ENCODE data around the gene DICER1.

The DICER1 gene

DNA sequence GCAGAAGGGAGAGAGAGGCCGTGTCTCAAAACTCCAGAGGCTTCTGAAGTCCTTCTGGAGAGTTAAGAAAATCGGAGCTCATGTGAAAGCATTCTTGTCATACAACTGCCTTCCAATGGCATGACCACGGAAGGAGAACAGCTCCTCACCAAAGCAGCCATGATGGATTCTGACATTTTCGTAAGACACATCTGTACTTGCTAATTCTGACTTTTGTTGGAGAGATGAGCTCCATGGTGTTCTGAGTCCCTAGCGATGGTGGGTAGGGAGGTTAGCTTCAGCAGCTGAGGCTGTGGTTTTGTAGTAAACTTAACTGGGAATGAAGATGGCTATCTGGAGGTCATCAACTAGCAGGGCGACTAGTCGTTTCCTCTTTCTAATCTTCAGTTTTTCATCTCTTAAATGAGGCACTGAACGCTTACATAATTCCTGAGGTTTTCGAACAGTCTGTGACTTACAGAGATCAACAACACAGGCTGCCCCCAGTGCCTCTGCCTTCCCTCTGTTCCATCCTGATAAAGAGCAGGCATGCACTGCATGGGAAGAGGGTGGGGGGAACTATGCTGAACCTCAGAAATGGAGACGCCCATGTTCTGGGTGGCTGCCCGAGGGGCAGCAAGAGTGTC, 28.6 kb upstream of the DICER1 start:
- in situ Hi-C loops (cut with MboI; ENCODE audit: low pct_unique_long_range_greater_than_20kb, low sequenced_read_pairs, unreplicated experiment): no loop called here
- DNase-seq (ENCODE audit: low spot score): no peak
- TF ChIP-seq, protein P1, sequence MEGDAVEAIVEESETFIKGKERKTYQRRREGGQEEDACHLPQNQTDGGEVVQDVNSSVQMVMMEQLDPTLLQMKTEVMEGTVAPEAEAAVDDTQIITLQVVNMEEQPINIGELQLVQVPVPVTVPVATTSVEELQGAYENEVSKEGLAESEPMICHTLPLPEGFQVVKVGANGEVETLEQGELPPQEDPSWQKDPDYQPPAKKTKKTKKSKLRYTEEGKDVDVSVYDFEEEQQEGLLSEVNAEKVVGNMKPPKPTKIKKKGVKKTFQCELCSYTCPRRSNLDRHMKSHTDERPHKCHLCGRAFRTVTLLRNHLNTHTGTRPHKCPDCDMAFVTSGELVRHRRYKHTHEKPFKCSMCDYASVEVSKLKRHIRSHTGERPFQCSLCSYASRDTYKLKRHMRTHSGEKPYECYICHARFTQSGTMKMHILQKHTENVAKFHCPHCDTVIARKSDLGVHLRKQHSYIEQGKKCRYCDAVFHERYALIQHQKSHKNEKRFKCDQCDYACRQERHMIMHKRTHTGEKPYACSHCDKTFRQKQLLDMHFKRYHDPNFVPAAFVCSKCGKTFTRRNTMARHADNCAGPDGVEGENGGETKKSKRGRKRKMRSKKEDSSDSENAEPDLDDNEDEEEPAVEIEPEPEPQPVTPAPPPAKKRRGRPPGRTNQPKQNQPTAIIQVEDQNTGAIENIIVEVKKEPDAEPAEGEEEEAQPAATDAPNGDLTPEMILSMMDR (IDR thresholded peaks at IDR 0.05; ENCODE audit: extremely low read depth, insufficient read depth, missing control alignments): no peak

DNA sequence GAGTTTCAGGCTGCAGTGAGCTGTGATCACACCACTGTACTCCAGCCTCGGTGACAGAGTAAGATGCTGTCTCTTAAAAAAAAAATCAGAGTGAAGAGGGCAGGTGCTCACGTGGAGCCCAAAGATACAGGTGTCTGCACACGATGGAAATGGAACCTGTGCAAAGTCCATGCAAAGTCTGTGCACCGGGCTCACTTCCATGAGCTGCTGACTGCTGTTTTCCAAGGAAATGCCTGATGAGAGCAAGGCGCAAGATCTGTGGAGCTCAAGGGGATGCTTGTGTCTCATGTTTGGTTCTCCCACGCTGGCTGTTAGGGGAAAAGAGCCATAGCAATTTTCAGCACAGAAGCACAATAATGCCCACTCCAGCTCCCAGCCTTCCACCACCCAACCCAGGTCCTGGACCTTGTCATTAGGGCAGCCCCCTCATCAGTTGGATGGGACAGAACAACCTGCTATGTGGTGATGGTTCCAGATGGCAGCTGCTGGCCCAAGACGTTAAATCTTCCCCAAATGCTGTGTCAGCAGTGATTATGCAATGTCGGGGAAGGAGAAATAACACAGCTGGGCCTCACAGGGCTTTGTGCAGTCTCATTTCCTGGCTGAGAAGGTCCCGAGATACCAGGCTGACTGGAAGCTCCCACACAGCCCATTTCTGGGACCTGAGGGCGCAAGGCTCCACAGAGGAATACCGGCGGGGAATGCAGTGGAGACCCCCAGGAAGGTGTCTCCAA, 27.9 kb upstream of the DICER1 start:
- in situ Hi-C loops (cut with MboI; ENCODE audit: low pct_unique_long_range_greater_than_20kb, low sequenced_read_pairs, unreplicated experiment): no loop called here
- TF ChIP-seq, protein P1 (IDR thresholded peaks at IDR 0.05; ENCODE audit: extremely low read depth, insufficient read depth, missing control alignments): no peak
- no peak for DNase-seq (ENCODE audit: low spot score)

DNA sequence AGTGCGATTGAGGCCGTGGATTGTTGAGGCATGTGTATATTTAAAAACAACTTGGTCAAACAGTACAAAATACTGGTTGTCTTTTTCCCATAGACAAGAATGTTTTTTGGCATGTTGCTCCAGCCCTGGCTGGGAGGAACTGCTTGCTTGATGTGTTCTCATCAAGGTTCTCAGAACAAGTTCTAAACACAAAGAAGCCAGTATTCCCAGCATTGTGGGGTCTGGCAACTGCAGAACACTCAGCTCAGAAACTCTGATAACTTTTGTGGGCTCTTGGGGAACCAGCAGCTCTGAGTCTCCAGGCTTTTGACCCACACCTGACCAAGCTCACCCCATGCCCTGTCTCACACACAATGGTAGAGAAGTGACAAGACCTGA, 27.1 kb upstream of the DICER1 start:
- TF ChIP-seq, protein P1 (IDR thresholded peaks at IDR 0.05; ENCODE audit: extremely low read depth, insufficient read depth, missing control alignments): no peak
- in situ Hi-C loops (cut with MboI; ENCODE audit: low pct_unique_long_range_greater_than_20kb, low sequenced_read_pairs, unreplicated experiment): no loop called here
- DNase-seq (ENCODE audit: low spot score): no peak

DNA sequence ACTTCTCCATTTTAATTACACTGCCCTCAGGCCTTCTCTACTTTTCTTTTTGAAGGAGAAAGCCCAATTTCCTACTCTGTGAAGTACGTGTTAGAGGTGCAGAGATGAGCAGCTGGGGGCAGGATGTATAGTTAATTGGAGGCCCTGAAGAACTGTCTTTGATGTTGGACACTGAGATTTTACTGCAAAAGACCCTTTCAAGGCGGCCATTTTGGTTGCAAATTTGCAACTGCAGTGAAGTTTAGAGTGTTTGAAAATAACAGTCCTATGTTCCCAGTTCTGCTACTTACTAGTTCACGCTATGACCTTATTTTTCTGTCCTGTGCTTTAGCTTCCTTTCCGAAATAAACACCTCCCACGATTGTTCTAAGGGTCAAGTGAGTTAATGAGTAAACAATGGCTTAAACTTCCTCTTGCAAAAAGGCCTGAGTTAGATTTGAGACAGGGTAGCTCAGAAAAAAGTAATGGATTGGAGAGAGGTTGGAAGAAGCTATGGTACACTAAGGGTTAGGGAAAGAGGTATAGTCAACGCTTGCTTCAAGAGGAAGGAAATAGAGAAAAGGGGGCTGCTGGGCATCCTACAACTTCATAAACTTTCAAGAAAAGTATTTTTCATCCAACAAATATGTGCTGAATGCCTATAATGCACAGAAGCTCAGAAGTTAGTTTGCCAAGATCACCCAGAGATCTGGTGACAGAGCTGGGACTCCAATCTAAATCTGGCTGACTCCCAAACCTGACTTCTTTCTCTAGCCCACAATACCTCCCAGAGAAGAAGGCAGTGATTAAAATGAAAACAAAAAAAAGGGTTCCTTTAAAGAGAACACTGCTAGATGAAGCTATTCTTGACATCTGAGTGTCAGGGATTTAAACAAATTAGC, 26.4 kb upstream of the DICER1 start:
- in situ Hi-C loops (cut with MboI; ENCODE audit: low pct_unique_long_range_greater_than_20kb, low sequenced_read_pairs, unreplicated experiment): no loop called here
- no peak for DNase-seq (ENCODE audit: low spot score)
- TF ChIP-seq, protein P1 (IDR thresholded peaks at IDR 0.05; ENCODE audit: extremely low read depth, insufficient read depth, missing control alignments): no peak

DNA sequence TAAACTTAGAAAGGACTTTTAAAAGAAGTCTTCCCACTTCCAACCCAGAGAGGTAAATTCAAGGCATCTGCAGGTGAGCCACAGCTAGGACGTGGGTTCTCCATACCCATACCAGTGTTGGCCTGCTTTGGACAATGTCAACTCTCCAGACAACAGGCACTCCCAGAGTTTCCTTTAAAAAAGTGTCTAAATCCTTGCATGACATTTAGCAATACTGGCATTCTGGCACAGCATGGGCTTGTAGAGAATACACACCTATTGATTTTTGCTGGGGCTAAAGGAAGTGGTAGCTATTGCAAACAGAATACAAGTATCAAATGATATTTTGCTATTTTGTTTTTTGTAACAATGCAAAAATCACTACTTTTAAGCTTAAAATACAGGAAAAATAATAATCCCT, 25.8 kb upstream of the DICER1 start:
- no peak for DNase-seq (ENCODE audit: low spot score)
- in situ Hi-C loops (cut with MboI; ENCODE audit: low pct_unique_long_range_greater_than_20kb, low sequenced_read_pairs, unreplicated experiment): no loop called here
- TF ChIP-seq, protein P1 (IDR thresholded peaks at IDR 0.05; ENCODE audit: extremely low read depth, insufficient read depth, missing control alignments): no peak

DNA sequence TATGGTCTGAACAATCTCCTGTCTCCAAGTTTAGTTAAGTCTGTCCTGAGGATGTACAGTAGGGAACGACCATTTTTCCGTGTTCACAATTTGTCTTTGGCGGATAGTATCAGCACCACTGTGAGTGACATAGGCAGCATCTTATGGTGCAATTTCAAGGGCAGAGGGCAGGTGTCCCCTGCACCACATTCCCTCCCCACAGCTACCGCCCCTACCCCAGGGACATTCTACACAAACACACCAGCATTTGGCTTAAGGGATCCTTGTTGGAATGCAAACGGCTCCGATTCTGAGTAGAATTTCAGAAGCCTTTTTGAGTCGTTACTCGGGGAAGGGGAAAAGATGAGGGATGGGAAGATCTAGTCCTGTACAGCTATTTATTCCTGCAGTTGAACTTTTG, 25.1 kb upstream of the DICER1 start:
- no peak for DNase-seq (ENCODE audit: low spot score)
- TF ChIP-seq, protein P1 (IDR thresholded peaks at IDR 0.05; ENCODE audit: extremely low read depth, insufficient read depth, missing control alignments): no peak
- in situ Hi-C loops (cut with MboI; ENCODE audit: low pct_unique_long_range_greater_than_20kb, low sequenced_read_pairs, unreplicated experiment): no loop called here
